HUES64 (cell line): Measurements from ENCODE around the gene ACTR3C.
"Not testable (repeated sequence)": the region's sequence is repeated elsewhere in the genome, so short reads cannot be mapped to it uniquely, and the experiment has no call there.

Source experiments
- H3K27ac ChIP-seq: 2 replicates; pipeline ENCODE4 v1.7.0; 2013; ENCODE audit warnings: low read depth, low read length, inconsistent platforms
- H3K27me3 ChIP-seq: 2 replicates; pipeline ENCODE4 v1.6.1; 2013; ENCODE audit warnings: mild to moderate bottlenecking, low read length; ENCODE audit not compliant: insufficient read depth
- H3K36me3 ChIP-seq: 2 replicates; pipeline ENCODE4 v1.6.1; 2013; ENCODE audit warnings: mild to moderate bottlenecking, low read length; ENCODE audit not compliant: insufficient read depth
- H3K4me1 ChIP-seq: 2 replicates; pipeline ENCODE4 v1.6.1; 2013; ENCODE audit warnings: mild to moderate bottlenecking, low read length, moderate library complexity; ENCODE audit not compliant: insufficient read depth
- H3K4me3 ChIP-seq: 2 replicates; pipeline ENCODE4 v1.5.1; 2013; ENCODE audit warnings: mild to moderate bottlenecking, low read length, moderate library complexity
- H3K9ac ChIP-seq: 2 replicates; pipeline ENCODE4 v1.6.1; 2013; ENCODE audit warnings: mild to moderate bottlenecking, low read depth, low read length
- H3K9me3 ChIP-seq: 2 replicates; pipeline ENCODE4 v1.6.1; 2013; ENCODE audit warnings: low read depth, low read length; ENCODE audit not compliant: insufficient read depth
- WGBS: fragments of 150-250, 120-280 bp; methylation state at CpG from one replicate; pipeline ENCODE4 v1.1.7; 2013; ENCODE audit warnings: missing lambda C conversion rate; 5-methylcytosine and 5-hydroxymethylcytosine counted together

ACTR3C gene

DNA sequence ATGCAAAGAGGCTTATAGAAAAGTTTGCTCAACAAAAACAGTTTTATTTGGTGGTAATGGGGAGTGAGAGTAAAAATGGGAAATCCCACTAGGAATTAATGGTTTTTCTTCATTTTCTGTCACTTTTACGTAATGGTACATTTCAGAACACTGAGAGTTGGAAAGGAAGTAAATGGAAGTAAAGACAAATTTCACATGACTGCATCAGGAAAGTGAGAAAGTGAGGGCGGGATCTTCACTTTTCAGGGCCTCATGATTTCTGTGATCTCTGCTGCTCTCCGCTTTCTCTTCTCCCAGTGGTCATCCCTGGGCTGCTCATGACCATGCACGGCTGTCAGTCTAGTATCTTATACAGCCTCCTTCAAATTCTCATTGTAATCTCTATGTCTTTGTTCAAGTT is 117.5 kb downstream of the ACTR3C start:
- not testable (repeated sequence) for H3K4me3 ChIP-seq, H3K9ac ChIP-seq, H3K27ac ChIP-seq, H3K27me3 ChIP-seq, H3K9me3 ChIP-seq, H3K36me3 ChIP-seq, H3K4me1 ChIP-seq
- 96% methylated on average over 4 of the region's 4 CpGs for WGBS

DNA sequence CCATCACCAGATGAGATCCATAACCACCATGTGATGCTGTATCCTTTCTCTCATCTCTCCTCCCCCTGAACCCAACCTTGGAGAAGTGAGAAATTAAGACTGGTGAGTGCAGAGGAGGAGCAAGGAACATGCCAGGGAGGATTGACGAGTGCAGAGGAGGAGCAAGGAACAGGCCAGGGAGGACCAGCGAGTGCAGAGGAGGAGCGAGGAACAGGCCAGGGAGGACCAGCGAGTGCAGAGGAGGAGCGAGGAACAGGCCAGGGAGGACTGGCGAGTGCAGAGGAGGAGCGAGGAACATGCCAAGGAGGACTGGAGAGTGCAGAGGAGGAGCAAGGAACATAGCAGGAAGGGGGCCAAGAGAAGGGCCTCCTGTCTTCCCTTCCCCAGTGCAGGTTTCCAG is 118.8 kb downstream of the ACTR3C start:
- H3K9ac ChIP-seq, H3K9me3 ChIP-seq, H3K27ac ChIP-seq, H3K4me1 ChIP-seq, H3K4me3 ChIP-seq, H3K27me3 ChIP-seq, H3K36me3 ChIP-seq: not testable (repeated sequence)
- WGBS, result 87% methylated on average over 7 of the region's 7 CpGs

DNA sequence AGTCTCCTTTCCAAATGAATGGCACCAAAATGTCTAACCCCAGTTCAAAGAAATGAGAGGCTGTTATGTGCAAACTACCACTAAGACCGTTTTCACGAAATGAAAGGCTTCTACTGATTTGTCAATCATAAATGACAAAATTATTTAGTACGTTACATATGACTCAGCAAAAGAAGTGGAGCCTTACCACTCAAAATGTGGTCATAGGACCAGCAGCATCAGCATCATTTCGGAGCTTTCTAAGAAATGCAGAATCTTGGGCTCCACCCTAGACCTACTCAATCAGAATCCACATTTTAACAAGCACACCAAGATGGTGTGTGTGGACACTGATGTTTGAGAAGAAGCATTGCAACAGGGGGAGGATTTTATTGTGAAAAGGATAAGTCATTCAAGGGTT is 120.5 kb downstream of the ACTR3C start:
- not testable (repeated sequence) for H3K9me3 ChIP-seq, H3K4me3 ChIP-seq, H3K27ac ChIP-seq, H3K36me3 ChIP-seq, H3K9ac ChIP-seq, H3K27me3 ChIP-seq, H3K4me1 ChIP-seq
- WGBS, result 90% methylated on average over 4 of the region's 4 CpGs
